H1 (cell line): ENCODE measurements around the gene SCO1. TPM values are rescaled to one million over a fixed set of nuclear protein-coding genes. Genes with fewer than 3 reads are reported as not detected.

Experiments
- BACH1 ChIP-seq: IDR thresholded peaks from 2 replicates; pipeline ENCODE4 v1.6.1; 2012; ENCODE audit warnings: low read length, improper control_type of control experiment
- CBX5 ChIP-seq: fragments of 300-800, 300-1000 bp; sonication (generic); IDR thresholded peaks from 2 replicates; pipeline ENCODE4 v1.7.1; 2016; ENCODE audit warnings: antibody characterized with exemption, low read length, low read depth
- CTCF ChIP-seq, 3 experiments: IDR thresholded peaks; 1 replicate in 2 of 3; 2 replicates in 1 of 3; pipeline versions ENCODE4 v1.5.1 to v1.6.1; 2011; ENCODE audit warnings: low read length in 3 of 3, mild to moderate bottlenecking in 3 of 3, inconsistent platforms in 2 of 3, low read depth in 1 of 3, moderate library complexity in 1 of 3; ENCODE audit not compliant: insufficient read depth in 1 of 3; ENCODE audit errors: control extremely low read depth in 1 of 3
- HDAC2 ChIP-seq, 2 experiments: fragments of 300-600 bp in 1 of 2; sonication (generic) in 1 of 2; IDR thresholded peaks; 2 replicates each; pipeline ENCODE4 v1.6.1; 2011 to 2012; ENCODE audit warnings: low read depth in 2 of 2, low read length in 2 of 2, mild to moderate bottlenecking in 2 of 2, moderate library complexity in 2 of 2, borderline replicate concordance in 1 of 2, inconsistent platforms in 1 of 2
- PHF8 ChIP-seq: fragments of 200-600 bp; sonication (generic); conservative IDR thresholded peaks from 2 replicates; pipeline ENCODE4 v1.7.1; 2012; ENCODE audit warnings: low read depth, mild to moderate bottlenecking, inconsistent platforms, low read length, moderate library complexity
- SRF ChIP-seq: IDR thresholded peaks from 2 replicates; pipeline ENCODE4 v1.6.1; 2011; ENCODE audit warnings: mild to moderate bottlenecking, low read depth, low read length, moderate library complexity
- YY1 ChIP-seq: IDR thresholded peaks from 2 replicates; pipeline ENCODE4 v1.6.1; 2011; ENCODE audit warnings: low read depth, mild to moderate bottlenecking, low read length
- polyA plus RNA-seq, 7 experiments: library from polyadenylated mRNA; depleted of rRNA in 3 of 7; stranded (reverse) in 5 of 7; unstranded in 2 of 7; fragments of >200 nt in 5 of 7; fragments of 200-250 nt in 2 of 7; gene quantifications; 1 replicate in 5 of 7; 2 replicates in 1 of 7; 4 replicates in 1 of 7; pipeline versions ENCODE4 v1.2.1 to v1.2.3, GENCODE V29; 2011 to 2013; ENCODE audit warnings: missing spikeins in 2 of 7, mixed read lengths in 2 of 7
- total RNA-seq: library from RNA; stranded (reverse); fragmentation: NEBNext Ultra II Directional; extraction: Animal tissue kit (Norgen Biotek cat#: 25700); gene quantifications from 2 replicates; pipeline ENCODE4 v1.2.1, GENCODE V29; 2021

The SCO1 gene
- total and polyA plus RNA-seq, 2 of the 8 experiments (the other 6 are each of a cell fraction or from before 2014, with no cell fraction given) = 18.7 to 61.8 TPM

- TF ChIP-seq CTCF (IDR thresholded peaks at IDR 0.05; ENCODE audit: control extremely low read depth in 1 of 3, insufficient read depth in 1 of 3, low read depth in 1 of 3, low read length in 3 of 3) (no peak), SRF (no peak), HDAC2 (IDR thresholded peaks at IDR 0.05; ENCODE audit: borderline replicate concordance in 1 of 2, low read depth in 2 of 2, low read length in 2 of 2) (no peak), YY1 (no peak), CBX5 (no peak), PHF8 (no peak), BACH1 (no peak)
These were observed 32.8 kb downstream of the SCO1 start (continued) for GRCh38 chr17:10664571-10664970.
